GM12874 (cell line): Measurements from ENCODE around the gene PANK3.

Experiments
- CTCF ChIP-seq: IDR thresholded peaks from 2 replicates; pipeline ENCODE4 v1.5.1; 2011; ENCODE audit warnings: low read depth, mild to moderate bottlenecking, control low read depth, low read length, moderate library complexity; ENCODE audit not compliant: insufficient read depth

PANK3 gene

GRCh38 chr5:168612123-168612522 lies 33.0 kb upstream of the PANK3 start:
- no peak for TF ChIP-seq CTCF

- no peak for TF ChIP-seq CTCF
These were observed 32.0 kb upstream of the PANK3 start for GRCh38 chr5:168611165-168611564.

- no peak for TF ChIP-seq CTCF
These were observed 30.8 kb upstream of the PANK3 start for GRCh38 chr5:168609806-168610482.

GRCh38 chr5:168608821-168609220 lies 29.7 kb upstream of the PANK3 start:
- TF ChIP-seq CTCF = no peak

- TF ChIP-seq CTCF = no peak
These were observed 29.2 kb upstream of the PANK3 start for GRCh38 chr5:168608386-168608785.

GRCh38 chr5:168607946-168608345 lies 28.8 kb upstream of the PANK3 start:
- no peak for TF ChIP-seq CTCF

GRCh38 chr5:168606562-168606961 lies 27.4 kb upstream of the PANK3 start:
- TF ChIP-seq CTCF = no peak

- TF ChIP-seq CTCF = no peak
These were observed 25.3 kb upstream of the PANK3 start for GRCh38 chr5:168604436-168604835.
